Measurements from ENCODE around the gene LARP1.

Gene LARP1

DNA sequence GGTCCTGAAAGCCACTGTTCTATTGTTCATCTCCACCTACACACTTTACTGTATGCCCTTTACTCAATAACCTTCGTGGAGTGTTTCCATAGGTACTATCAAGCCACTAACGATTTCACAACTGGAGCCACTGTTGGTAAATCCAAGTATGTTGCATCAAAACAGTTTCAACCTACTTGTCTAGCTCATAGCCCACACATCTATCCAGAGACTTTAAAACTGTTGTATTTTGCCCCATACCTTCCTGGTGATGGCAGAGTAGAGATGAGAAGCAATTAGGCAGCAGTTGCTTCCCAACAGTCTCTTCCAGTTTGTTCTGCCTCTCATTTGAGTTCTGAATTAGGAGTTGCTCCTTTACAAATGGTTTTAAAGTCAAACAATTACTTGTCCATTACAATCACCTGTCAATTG, 94.6 kb downstream of the LARP1 start:
- H3K4me1 Mint-ChIP-seq = peaks cover 12% of the 10 kb centered on the region
- no peak overlapping the region for H3K27ac Mint-ChIP-seq
- DNase-seq (no peak), ATAC-seq (peak; percentile 65)
- no peak overlapping the region for H3K4me3 Mint-ChIP-seq
- no peaks in the 10 kb centered on the region for H3K9me3 Mint-ChIP-seq
- no peaks in the 10 kb centered on the region for H3K36me3 Mint-ChIP-seq (ENCODE audit: low read depth)
- no peaks in the 10 kb centered on the region for H3K27me3 Mint-ChIP-seq

DNA sequence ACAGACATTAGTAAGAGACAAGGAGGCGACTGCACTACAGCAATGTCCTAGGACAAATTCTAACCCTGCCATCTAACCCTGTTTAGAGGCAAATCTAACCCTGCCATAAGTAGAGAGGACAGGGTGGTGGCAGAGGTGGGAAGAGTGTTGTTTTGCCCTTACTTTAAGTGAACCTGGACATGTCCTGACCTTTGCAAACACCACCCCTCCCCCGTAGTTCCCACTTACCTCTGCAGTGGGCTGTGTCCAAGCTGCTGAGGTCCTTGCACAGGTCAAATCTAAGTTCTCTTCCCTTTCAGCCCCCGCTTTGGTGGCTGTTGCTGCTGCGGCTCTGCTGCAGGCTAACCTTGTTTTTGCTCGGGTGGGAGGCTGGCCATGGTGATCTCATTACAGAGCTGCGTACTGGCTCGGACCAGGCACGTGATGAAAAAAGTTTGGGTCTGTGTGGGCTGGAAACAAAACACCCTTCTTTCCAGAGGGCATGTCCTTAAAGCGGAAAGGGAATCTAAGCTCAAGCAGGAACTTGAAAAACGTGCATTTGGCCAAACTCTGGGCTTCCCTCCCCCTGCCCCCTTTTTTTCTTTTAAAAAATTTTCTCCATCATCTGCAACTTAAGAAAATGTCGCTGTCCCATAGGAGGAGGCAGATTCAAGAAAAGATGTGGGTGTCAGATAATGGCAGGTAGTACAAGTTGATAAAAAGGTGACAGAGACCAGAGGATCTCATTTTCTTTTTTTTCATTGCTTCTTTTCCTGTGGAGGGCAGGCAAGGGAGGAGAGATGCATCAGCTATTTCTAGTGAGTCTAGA, 95.3 kb downstream of the LARP1 start, which contains the start of gene FAXDC2:
TSS of gene FAXDC2 (minus strand) at position 349 of the 808 bp plus-strand sequence. CDS start 12,425 bp downstream, outside the sequence.
- peaks cover 12% of the 10 kb centered on the region for H3K4me1 Mint-ChIP-seq
- no peak for DNase-seq

DNA sequence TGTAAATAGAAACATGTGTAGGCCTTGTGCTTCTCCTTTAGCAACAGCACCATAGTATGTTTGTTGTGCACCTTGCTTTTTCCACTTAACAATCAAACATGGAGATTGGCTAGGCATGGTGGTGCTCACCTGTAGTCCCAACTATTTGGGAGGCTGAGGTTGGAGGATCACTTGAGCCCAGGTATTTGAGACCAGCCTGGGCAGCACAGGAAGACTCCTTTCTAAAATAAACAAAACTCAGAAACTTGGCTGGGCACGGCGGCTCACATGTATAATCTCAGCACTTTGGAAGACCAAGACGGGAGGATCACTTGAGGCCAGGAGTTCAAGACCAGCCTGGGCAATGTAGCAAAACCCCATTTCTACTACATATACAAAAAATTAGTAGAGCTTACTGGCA, 96.2 kb downstream of the LARP1 start:
- Mint-ChIP-seq H3K36me3 (ENCODE audit: low read depth) (no peaks in the 10 kb centered on the region), H3K4me3 (no peak overlapping the region), H3K27ac (no peak overlapping the region), H3K4me1 (peaks cover 12% of the 10 kb centered on the region), H3K27me3 (no peaks in the 10 kb centered on the region), H3K9me3 (no peaks in the 10 kb centered on the region)
- ATAC-seq = no peak
- DNase-seq = no peak

More for the DNA sequence above, 95.3 kb downstream of the LARP1 start, which contains the start of gene FAXDC2:
- Mint-ChIP-seq H3K36me3 (ENCODE audit: low read depth) (no peaks in the 10 kb centered on the region), H3K27me3 (no peaks in the 10 kb centered on the region), H3K4me3 (no peak within 1 kb of the TSS), H3K27ac (no peak within 1 kb of the TSS), H3K9me3 (no peaks in the 10 kb centered on the region)
- peak; percentile 12 for ATAC-seq

DNA sequence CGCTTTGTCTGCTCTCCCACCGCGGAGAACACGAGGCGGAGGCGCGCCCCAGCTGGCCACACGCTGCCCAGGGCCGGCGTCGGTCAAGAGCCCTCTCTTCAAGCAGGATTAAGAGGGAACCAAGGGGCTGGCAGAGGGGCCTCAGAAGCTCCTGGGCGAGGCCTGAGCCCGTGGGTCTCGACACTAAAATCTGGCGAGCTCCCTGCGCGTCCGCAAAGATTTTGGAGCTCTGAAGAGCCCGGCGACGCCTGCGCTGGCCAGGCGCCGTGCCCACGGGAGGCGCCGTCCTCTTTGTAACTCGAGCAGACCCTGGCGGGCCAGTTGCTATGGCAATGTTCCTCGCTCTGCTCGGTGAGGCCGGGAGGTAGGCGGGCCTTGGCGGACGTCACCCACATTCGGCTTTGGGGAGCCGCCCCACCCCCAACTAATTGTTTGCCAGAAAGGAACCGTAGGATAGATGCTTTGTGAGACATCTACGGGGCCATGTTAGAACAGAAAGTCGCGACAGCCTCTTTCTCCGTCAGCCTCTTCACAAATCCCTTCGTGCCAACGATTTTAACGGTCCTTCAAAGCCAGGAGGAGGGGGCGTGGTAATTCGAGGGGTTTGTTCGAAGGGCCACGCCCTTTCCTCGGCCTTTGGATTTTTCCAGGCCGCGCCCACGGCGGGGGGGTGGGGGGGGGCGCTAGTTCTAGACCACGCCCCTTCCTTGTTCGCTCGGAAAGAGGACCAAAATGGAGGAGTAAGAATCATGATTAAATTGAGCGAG, 102.5 kb downstream of the LARP1 start:
- peak; percentile 86 for DNase-seq

GRCh38 chr5:154858297-154858971, 103.3 kb downstream of the LARP1 start, which contains the start of gene CNOT8:
Gene CNOT8 (plus strand): TSS chr5:154858627. CDS start chr5:154863279, 4,652 bp downstream.
- H3K27me3 Mint-ChIP-seq = no peaks in the 10 kb centered on the region
- peak; percentile 98 for DNase-seq
- H3K9me3 Mint-ChIP-seq = no peaks in the 10 kb centered on the region
- H3K36me3 Mint-ChIP-seq (ENCODE audit: low read depth) = peaks cover 19% of the 10 kb centered on the region
- H3K4me1 Mint-ChIP-seq = peaks cover 46% of the 10 kb centered on the region
- peak within 1 kb of the TSS; percentile 99 for H3K27ac Mint-ChIP-seq
- ATAC-seq = peak; percentile 93
- peak within 1 kb of the TSS; percentile 99 for H3K4me3 Mint-ChIP-seq

More for the DNA sequence above, 102.5 kb downstream of the LARP1 start:
- ATAC-seq = peak; percentile 58
- Mint-ChIP-seq H3K36me3 (ENCODE audit: low read depth) (peaks cover 12% of the 10 kb centered on the region), H3K27me3 (no peaks in the 10 kb centered on the region), H3K4me3 (peak overlapping the region; percentile 99), H3K4me1 (peaks cover 40% of the 10 kb centered on the region), H3K9me3 (no peaks in the 10 kb centered on the region), H3K27ac (peak overlapping the region; percentile 99)

- Mint-ChIP-seq H3K4me1 (peaks cover 48% of the 10 kb centered on the region), H3K27me3 (no peaks in the 10 kb centered on the region), H3K9me3 (no peaks in the 10 kb centered on the region), H3K27ac (peak overlapping the region; percentile 99), H3K4me3 (peak overlapping the region; percentile 99), H3K36me3 (ENCODE audit: low read depth) (peaks cover 24% of the 10 kb centered on the region)
- ATAC-seq = no peak
- DNase-seq = peak; percentile 7
Observed at GRCh38 chr5:154858972-154859871, 104.0 kb downstream of the LARP1 start.

DNA sequence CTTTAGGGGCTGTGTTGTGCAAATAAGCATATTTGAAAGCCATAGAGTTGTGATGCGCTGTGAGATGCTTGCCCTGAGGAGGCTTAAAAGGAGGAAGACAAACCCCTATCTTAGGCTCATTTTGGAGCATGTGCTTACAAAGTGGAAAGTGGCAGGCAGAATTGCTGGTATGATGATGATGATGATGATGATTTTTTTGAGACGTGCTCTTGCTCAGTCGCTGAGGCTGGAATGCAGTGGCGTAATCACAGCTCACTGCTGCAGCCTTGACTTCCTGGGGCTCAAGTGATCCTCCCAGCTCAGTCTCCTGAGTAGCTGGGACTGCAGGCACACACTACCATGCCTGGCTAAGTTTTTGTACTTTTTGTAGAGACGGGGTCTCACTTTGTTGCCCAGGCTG, 104.9 kb downstream of the LARP1 start:
- H3K9me3 Mint-ChIP-seq = no peaks in the 10 kb centered on the region

DNA sequence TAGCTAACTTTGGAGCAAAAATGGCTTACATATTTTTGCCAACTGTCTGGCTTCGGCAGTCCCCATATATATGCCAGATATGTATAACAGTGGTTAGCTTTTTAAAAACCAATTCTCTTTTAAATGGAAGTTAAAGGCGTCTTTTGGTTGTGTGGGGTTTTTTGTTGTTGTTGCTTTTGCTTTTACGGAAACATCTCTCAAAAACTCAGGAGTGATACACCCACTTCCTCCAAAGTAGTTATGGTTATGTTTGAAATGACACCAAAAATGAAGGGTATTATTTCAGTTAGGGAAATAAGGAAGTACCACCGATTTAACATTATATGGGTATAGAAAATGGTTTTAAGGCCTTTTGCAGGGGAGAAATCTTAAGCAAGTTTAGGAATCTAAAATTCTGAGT, 105.6 kb downstream of the LARP1 start:
- Mint-ChIP-seq H3K36me3 (ENCODE audit: low read depth) (peaks cover 38% of the 10 kb centered on the region), H3K4me1 (peaks cover 62% of the 10 kb centered on the region), H3K27me3 (no peaks in the 10 kb centered on the region), H3K9me3 (no peaks in the 10 kb centered on the region), H3K4me3 (peak overlapping the region; percentile 99), H3K27ac (peak overlapping the region; percentile 99)
- DNase-seq = no peak
- ATAC-seq = no peak

More for the DNA sequence above, 104.9 kb downstream of the LARP1 start:
- DNase-seq = peak; percentile 13
- peak overlapping the region; percentile 99 for H3K4me3 Mint-ChIP-seq
- H3K27me3 Mint-ChIP-seq = no peaks in the 10 kb centered on the region
- ATAC-seq = no peak
- peak overlapping the region; percentile 99 for H3K27ac Mint-ChIP-seq
- peaks cover 31% of the 10 kb centered on the region for H3K36me3 Mint-ChIP-seq (ENCODE audit: low read depth)
- H3K4me1 Mint-ChIP-seq = peaks cover 56% of the 10 kb centered on the region

DNA sequence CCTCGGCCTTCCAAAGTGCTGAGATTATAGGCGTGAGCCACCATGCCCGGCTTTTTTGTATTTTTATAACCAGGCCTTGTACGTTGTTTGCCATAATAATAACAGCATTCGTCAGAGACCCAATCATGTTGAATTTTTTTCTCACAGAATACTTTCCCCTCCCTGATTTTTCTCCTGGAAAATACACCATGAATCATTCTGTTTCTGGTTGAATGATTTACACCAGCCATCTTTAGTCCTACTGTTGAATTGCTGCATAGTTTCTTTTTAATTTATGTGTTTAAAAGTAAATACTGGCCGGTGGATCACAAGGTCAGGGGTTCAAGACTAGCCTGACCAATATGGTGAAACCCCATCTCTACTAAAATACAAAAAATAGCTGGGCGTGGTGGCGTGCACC, 106.8 kb downstream of the LARP1 start:
- Mint-ChIP-seq H3K36me3 (ENCODE audit: low read depth) (peaks cover 47% of the 10 kb centered on the region), H3K4me3 (no peak overlapping the region), H3K27me3 (no peaks in the 10 kb centered on the region), H3K4me1 (peaks cover 69% of the 10 kb centered on the region), H3K9me3 (no peaks in the 10 kb centered on the region), H3K27ac (no peak overlapping the region)
- no peak for DNase-seq
- no peak for ATAC-seq

DNA sequence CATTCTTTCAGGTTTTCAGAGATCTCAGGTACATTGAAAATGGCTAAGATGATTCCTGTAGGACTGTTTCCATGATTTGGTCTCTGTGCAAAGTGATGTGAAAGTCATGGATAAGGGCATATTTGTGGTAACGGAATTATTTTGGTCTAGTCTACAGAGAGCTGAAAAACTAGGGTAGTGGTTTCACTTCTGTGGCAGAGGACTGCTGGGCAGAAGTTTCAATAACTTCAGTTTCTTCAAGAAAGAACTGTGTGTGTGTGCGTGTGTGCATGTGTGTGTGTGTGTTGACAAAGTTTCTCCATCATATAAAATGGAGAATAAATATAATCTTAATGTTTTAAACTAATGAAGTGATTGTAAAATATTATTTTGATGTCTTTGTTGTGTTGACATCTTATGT, 107.6 kb downstream of the LARP1 start:
- peaks cover 70% of the 10 kb centered on the region for H3K4me1 Mint-ChIP-seq
- no peaks in the 10 kb centered on the region for H3K27me3 Mint-ChIP-seq
- peak overlapping the region; percentile 28 for H3K27ac Mint-ChIP-seq
- no peak for ATAC-seq
- no peaks in the 10 kb centered on the region for H3K9me3 Mint-ChIP-seq
- no peak overlapping the region for H3K4me3 Mint-ChIP-seq
- peaks cover 50% of the 10 kb centered on the region for H3K36me3 Mint-ChIP-seq (ENCODE audit: low read depth)
- no peak for DNase-seq

GRCh38 chr5:154863291-154864080, 108.3 kb downstream of the LARP1 start:
- Mint-ChIP-seq H3K4me3 (no peak overlapping the region), H3K27ac (no peak overlapping the region), H3K4me1 (peaks cover 70% of the 10 kb centered on the region), H3K9me3 (no peaks in the 10 kb centered on the region), H3K36me3 (ENCODE audit: low read depth) (peaks cover 51% of the 10 kb centered on the region), H3K27me3 (no peaks in the 10 kb centered on the region)
- DNase-seq (no peak), ATAC-seq (no peak)

DNA sequence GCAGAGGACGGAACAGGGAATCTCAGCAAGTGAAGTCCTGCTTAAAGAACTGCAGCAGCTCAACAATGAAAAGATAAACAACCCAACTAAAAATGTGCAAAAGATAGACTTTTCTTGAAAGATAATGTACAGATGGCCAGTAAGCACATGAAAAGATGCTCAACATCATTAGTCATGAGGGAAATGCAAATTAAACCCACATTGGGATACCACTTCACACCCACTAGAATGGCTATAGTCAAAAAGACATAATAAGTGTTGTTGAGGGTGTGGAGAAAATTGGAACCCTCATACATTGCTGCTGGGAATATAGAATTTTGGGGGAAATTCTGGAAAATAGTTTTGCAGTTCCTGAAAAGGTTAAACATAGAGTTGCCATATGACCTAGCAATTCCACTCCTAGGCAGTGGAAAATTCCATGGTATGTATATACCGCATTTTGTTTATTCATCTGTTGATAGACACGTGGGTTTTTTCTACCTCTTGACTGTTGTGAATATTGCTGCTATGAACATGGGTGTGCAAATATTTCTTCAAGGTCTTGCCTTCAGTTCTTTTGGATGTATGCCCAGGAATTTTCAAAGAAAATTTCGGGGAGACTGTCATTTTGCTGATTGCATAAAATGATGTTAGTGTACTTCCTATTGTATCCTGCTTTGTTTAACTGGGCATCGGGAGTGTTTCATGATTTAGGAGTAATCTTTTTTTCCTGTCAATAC, 110.4 kb downstream of the LARP1 start:
- Mint-ChIP-seq H3K27ac (peak overlapping the region; percentile 52), H3K27me3 (no peaks in the 10 kb centered on the region), H3K9me3 (no peaks in the 10 kb centered on the region), H3K36me3 (ENCODE audit: low read depth) (peaks cover 55% of the 10 kb centered on the region), H3K4me1 (peaks cover 56% of the 10 kb centered on the region), H3K4me3 (no peak overlapping the region)
- no peak for DNase-seq
- peak; percentile 66 for ATAC-seq

Measured in activated naive CD8-positive, alpha-beta T cell treated with anti-CD3 and anti-CD28 coated beads, Interleukin-2, amount 50 U/mL, for 24 hours (primary cell).